Peyer's patch (tissue), 4 donors: Measurements from ENCODE around the gene TMEM117.

ENCODE experiments used
- CTCF ChIP-seq, 6 experiments: fragments of 450-650 bp in 4 of 6; fragments of 200-600 bp in 2 of 6; sonication (generic) in 1 of 6; IDR thresholded peaks; one replicate each; pipeline ENCODE4 v1.5.1; 2017 to 2019; ENCODE audit warnings: antibody characterized with exemption in 6 of 6, mild to moderate bottlenecking in 3 of 6, moderate library complexity in 1 of 6
- POLR2A ChIP-seq, 2 donors: fragments of 450-650 bp; IDR thresholded peaks; one replicate each; pipeline ENCODE4 v1.5.1; 2017; ENCODE audit warnings: antibody characterized with exemption in 2 of 2, mild to moderate bottlenecking in 2 of 2, moderate library complexity in 2 of 2

- TF ChIP-seq CTCF (IDR thresholded peaks at IDR 0.05) (no peak), POLR2A (IDR thresholded peaks at IDR 0.05) (no peak)
Observed at GRCh38 chr12:43880547-43880946, 44.7 kb downstream of the TMEM117 start.
